Endothelial cell of umbilical vein (primary cell): ENCODE measurements around the gene CAPN5. TPM values are rescaled to one million over a fixed set of nuclear protein-coding genes. Genes with fewer than 3 reads are reported as not detected.

ENCODE experiments used
- BruUV-seq: library from RNA; stranded (reverse); fragments of 400-500 nt; replicated peaks from 2 replicates; lab custom pipeline; 2021; lab: Mats Ljungman, UMichigan
- CTCF ChIA-PET: fragments of 300-600, 350-600 bp; sonication (Branson Sonifier 250); formaldehyde crosslinking; loops from one replicate; lab custom pipeline; 2021; ENCODE audit warnings: antibody characterized with exemption, inconsistent platforms; lab: Charles Lee
- POLR2A ChIA-PET: fragments of 300-600, 350-600 bp; sonication (Branson Sonifier 250); formaldehyde crosslinking; loops from one replicate; lab custom pipeline; 2021; ENCODE audit warnings: antibody characterized with exemption, inconsistent platforms; lab: Charles Lee
- DNase-seq: peaks from one replicate; pipeline ENCODE4 v3.0.0-alpha.2; 2011; ENCODE audit warnings: low read depth, low spot score
- FAIRE-seq: peaks from 2 replicates; lab custom pipeline; 2011; peaks lifted over from hg19 to GRCh38; lab: Jason Lieb, UNC
- H2AFZ ChIP-seq: 2 replicates; pipeline ENCODE4 v1.6.0; 2012; ENCODE audit warnings: low read depth, low read length, control low read depth, inconsistent platforms
- H3K27ac ChIP-seq: 2 replicates; pipeline ENCODE4 v1.5.1; 2011; ENCODE audit warnings: low read depth, mild to moderate bottlenecking, control low read depth, low read length, moderate library complexity; ENCODE audit not compliant: insufficient read depth
- H3K27me3 ChIP-seq, 2 experiments: 2 replicates each; pipeline versions ENCODE4 v1.6.0 to v1.6.1; 2011; ENCODE audit warnings: low read length in 2 of 2, mixed read lengths in 1 of 2; ENCODE audit not compliant: control insufficient read depth in 2 of 2, insufficient read depth in 2 of 2
- H3K36me3 ChIP-seq, 2 experiments: 2 replicates in 1 of 2; 3 replicates in 1 of 2; pipeline ENCODE4 v1.5.1; 2011; ENCODE audit warnings: low read length in 2 of 2, mild to moderate bottlenecking in 1 of 2, moderate library complexity in 1 of 2; ENCODE audit not compliant: control insufficient read depth in 2 of 2, insufficient read depth in 2 of 2; ENCODE audit errors: extremely low read depth in 1 of 2
- H3K4me1 ChIP-seq: 3 replicates; pipeline ENCODE4 v1.5.1; 2011; ENCODE audit warnings: mild to moderate bottlenecking, low read length; ENCODE audit not compliant: control insufficient read depth, insufficient read depth; ENCODE audit errors: extremely low read depth
- H3K4me2 ChIP-seq: 2 replicates; pipeline ENCODE4 v1.6.1; 2011; ENCODE audit warnings: low read length, control low read depth, mixed read lengths; ENCODE audit not compliant: insufficient read depth
- H3K4me3 ChIP-seq, 3 experiments: fragments of 200-600 bp in 1 of 3; sonication (generic), shearing (Covaris generic) in 1 of 3; replicated peaks in 1 of 3; 2 replicates each; pipeline ENCODE4 v1.5.1; 2011 to 2016; ENCODE audit warnings: control low read depth in 3 of 3, low read length in 3 of 3, mild to moderate bottlenecking in 2 of 3, inconsistent platforms in 1 of 3, low read depth in 1 of 3, moderate library complexity in 1 of 3; ENCODE audit not compliant: insufficient read depth in 1 of 3
- H3K79me2 ChIP-seq: 2 replicates; pipeline ENCODE4 v1.6.0; 2012; ENCODE audit warnings: low read length, inconsistent platforms; ENCODE audit not compliant: control insufficient read depth, insufficient read depth
- H3K9ac ChIP-seq: replicated peaks from 2 replicates; pipeline ENCODE3; 2011; ENCODE audit warnings: low read length, control low read depth; ENCODE audit not compliant: insufficient read depth; ENCODE audit errors: extremely low read depth
- H3K9me1 ChIP-seq: replicated peaks from 3 replicates; pipeline ENCODE4 v1.6.0; 2011; ENCODE audit warnings: mild to moderate bottlenecking, low read length; ENCODE audit not compliant: control insufficient read depth, insufficient read depth; ENCODE audit errors: extremely low read depth
- H3K9me3 ChIP-seq: replicated peaks from 2 replicates; pipeline ENCODE4 v1.5.1; 2012; ENCODE audit warnings: low read length, inconsistent platforms; ENCODE audit not compliant: control insufficient read depth, insufficient read depth
- H4K20me1 ChIP-seq: replicated peaks from 2 replicates; pipeline ENCODE3; 2011; ENCODE audit warnings: mild to moderate bottlenecking, low read length; ENCODE audit not compliant: control insufficient read depth, insufficient read depth; ENCODE audit errors: extremely low read depth
- EZH2 ChIP-seq: IDR thresholded peaks from 2 replicates; pipeline ENCODE4 v1.6.1; 2012; ENCODE audit warnings: borderline replicate concordance, low read depth, mild to moderate bottlenecking, moderate library complexity, low read length, inconsistent platforms; ENCODE audit not compliant: severe bottlenecking
- FOS ChIP-seq: IDR thresholded peaks from 2 replicates; pipeline ENCODE4 v1.6.1; 2011; ENCODE audit warnings: mild to moderate bottlenecking, low read length, moderate library complexity, borderline replicate concordance; ENCODE audit not compliant: insufficient read depth
- GATA2 ChIP-seq: IDR thresholded peaks from 2 replicates; pipeline ENCODE4 v1.7.0; 2011; ENCODE audit warnings: low read depth, mild to moderate bottlenecking, moderate library complexity, mixed read lengths, low read length; ENCODE audit not compliant: insufficient read length, insufficient read depth
- JUN ChIP-seq: IDR thresholded peaks from 2 replicates; pipeline ENCODE4 v1.6.1; 2011; ENCODE audit warnings: borderline replicate concordance, low read depth; ENCODE audit not compliant: insufficient read length, insufficient read depth
- MYC ChIP-seq: IDR thresholded peaks from one replicate; pipeline ENCODE4 v1.6.1; 2011; ENCODE audit warnings: mild to moderate bottlenecking, low read depth, low read length
- POLR2A ChIP-seq: IDR thresholded peaks from 2 replicates; pipeline ENCODE4 v1.6.1; 2012; ENCODE audit warnings: low read depth, mild to moderate bottlenecking, control low read depth, low read length
- POLR2AphosphoS5 ChIP-seq: IDR thresholded peaks from 2 replicates; pipeline ENCODE4 v1.6.1; 2012; ENCODE audit warnings: low read depth, mild to moderate bottlenecking, control low read depth, low read length, moderate library complexity; ENCODE audit not compliant: insufficient read depth
- dilution Hi-C: fragments of 300-500 bp; cut with MboI; formaldehyde crosslinking; loops from one replicate; pipeline ENCODE4 v1.15.0; 2019; ENCODE audit warnings: low sequenced_read_pairs; ENCODE audit not compliant: extremely low pct_ligation_motif_present
- intact Hi-C: fragments of 100-400 bp; cut with micrococcal nuclease; formaldehyde crosslinking; loops from one replicate; pipeline ENCODE4 v1.10.0; 2022
- polyA plus RNA-seq, 4 experiments: library from polyadenylated mRNA; depleted of rRNA in 3 of 4; stranded (reverse) in 3 of 4; unstranded in 1 of 4; fragments of >200 nt; gene quantifications; 2 replicates each; pipeline versions ENCODE4 v1.2.1 to v1.2.3, GENCODE V29; 2011 to 2012; ENCODE audit warnings: missing spikeins in 1 of 4
- total RNA-seq: library from RNA; stranded (reverse); gene quantifications from 2 replicates; pipeline ENCODE4 v1.2.3, GENCODE V29; 2021
- TF ChIP-seq, protein P1 (sequence below), 2 donors: IDR thresholded peaks; 1 replicate in 1 of 2; 2 replicates in 1 of 2; pipeline ENCODE4 v1.5.1; 2011; ENCODE audit warnings: low read length in 2 of 2, mild to moderate bottlenecking in 2 of 2, moderate library complexity in 2 of 2, control low read depth in 1 of 2, inconsistent platforms in 1 of 2, low read depth in 1 of 2; ENCODE audit not compliant: insufficient read depth in 1 of 2; ENCODE audit errors: extremely low read depth in 1 of 2
- TF ChIP-seq, protein P2 (sequence below): IDR thresholded peaks from 2 replicates; pipeline ENCODE4 v1.6.1; 2011; ENCODE audit not compliant: insufficient read depth, insufficient read length

CAPN5 gene
- total and polyA plus RNA-seq, 2 donors (not counting 3 experiments of a cell fraction or from before 2014, with no cell fraction given), result 15.0 to 17.0 TPM

DNA sequence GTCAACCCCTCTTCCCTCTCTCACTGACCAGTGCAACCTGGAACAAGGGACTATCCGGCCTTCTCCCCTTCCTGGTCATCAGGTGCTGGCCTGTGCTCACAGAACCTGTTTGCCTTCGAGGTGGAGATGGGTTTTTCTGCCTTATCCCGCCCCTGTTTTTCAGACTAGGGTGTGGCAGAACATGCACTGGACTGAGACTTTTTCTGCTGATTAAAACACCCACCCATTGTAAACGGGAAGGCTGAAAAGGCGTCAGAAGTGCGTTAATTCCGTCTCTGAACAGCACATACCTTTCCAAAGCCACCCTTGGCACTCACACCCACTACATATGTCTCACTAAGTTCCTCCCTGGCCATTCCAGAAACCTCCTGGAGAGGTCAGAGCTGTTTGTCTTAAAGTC lies 36.9 kb upstream of the CAPN5 start:
- Histone ChIP-seq H3K9me1 (no peaks in the 10 kb centered on the region), H3K9me3 (no peaks in the 10 kb centered on the region), H4K20me1 (no peaks in the 10 kb centered on the region), H2AFZ (no peak overlapping the region), H3K27me3 (peaks cover 9 to 11% of the 10 kb centered on the region in 2 experiments), H3K4me1 (no peaks in the 10 kb centered on the region), H3K4me2 (no peak overlapping the region), H3K36me3 (no peaks in the 10 kb centered on the region), H3K9ac (no peak overlapping the region), H3K79me2 (no peaks in the 10 kb centered on the region), H3K27ac (no peak overlapping the region), H3K4me3 (no peak overlapping the region)
- DNase-seq (no peak), FAIRE-seq (no peak)
- TF ChIP-seq, protein P1, sequence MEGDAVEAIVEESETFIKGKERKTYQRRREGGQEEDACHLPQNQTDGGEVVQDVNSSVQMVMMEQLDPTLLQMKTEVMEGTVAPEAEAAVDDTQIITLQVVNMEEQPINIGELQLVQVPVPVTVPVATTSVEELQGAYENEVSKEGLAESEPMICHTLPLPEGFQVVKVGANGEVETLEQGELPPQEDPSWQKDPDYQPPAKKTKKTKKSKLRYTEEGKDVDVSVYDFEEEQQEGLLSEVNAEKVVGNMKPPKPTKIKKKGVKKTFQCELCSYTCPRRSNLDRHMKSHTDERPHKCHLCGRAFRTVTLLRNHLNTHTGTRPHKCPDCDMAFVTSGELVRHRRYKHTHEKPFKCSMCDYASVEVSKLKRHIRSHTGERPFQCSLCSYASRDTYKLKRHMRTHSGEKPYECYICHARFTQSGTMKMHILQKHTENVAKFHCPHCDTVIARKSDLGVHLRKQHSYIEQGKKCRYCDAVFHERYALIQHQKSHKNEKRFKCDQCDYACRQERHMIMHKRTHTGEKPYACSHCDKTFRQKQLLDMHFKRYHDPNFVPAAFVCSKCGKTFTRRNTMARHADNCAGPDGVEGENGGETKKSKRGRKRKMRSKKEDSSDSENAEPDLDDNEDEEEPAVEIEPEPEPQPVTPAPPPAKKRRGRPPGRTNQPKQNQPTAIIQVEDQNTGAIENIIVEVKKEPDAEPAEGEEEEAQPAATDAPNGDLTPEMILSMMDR (IDR thresholded peaks at IDR 0.05; ENCODE audit: extremely low read depth in 1 of 2, insufficient read depth in 1 of 2, low read depth in 1 of 2, low read length in 2 of 2), result no peak
- TF ChIP-seq, protein P2, sequence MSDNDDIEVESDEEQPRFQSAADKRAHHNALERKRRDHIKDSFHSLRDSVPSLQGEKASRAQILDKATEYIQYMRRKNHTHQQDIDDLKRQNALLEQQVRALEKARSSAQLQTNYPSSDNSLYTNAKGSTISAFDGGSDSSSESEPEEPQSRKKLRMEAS, result no peak
- TF ChIP-seq JUN (no peak), GATA2 (no peak), FOS (no peak), POLR2AphosphoS5 (no peak), MYC (no peak), EZH2 (no peak), POLR2A (no peak)
- intact Hi-C loops, result loop anchor here (5.0 kb wide), 1 partner anchor 1142 kb away; no protein-coding TSS in a partner anchor
- CTCF ChIA-PET, result interaction anchor here (4.5 kb wide), 1 partner anchor 110 kb away, joined by 18 read pairs; no protein-coding TSS in a partner anchor
- dilution Hi-C loops, result no loop called here
- POLR2A ChIA-PET, result no interaction called here
- BruUV-seq, result TSS peak; percentile 9
